OCI-LY7 (cell line): ENCODE results near the gene ARHGEF26. TPM values are rescaled to one million over a fixed set of nuclear protein-coding genes. Genes with fewer than 3 reads are reported as not detected.

ENCODE experiments used
- BruUV-seq: library from RNA; stranded (reverse); fragments of 400-500 nt; replicated peaks from 2 replicates; lab custom pipeline; 2021; lab: Mats Ljungman, UMichigan
- CTCF ChIA-PET: fragments of 300-600 bp; sonication (Branson Sonifier 250); formaldehyde crosslinking; loops from one replicate; lab custom pipeline; 2022; ENCODE audit warnings: antibody characterized with exemption; ENCODE audit not compliant: unreplicated experiment; lab: Charles Lee
- POLR2A ChIA-PET: fragments of 300-600 bp; sonication (Branson Sonifier 250); formaldehyde crosslinking; loops from one replicate; lab custom pipeline; 2022; ENCODE audit warnings: antibody characterized with exemption; lab: Charles Lee
- DNase-seq: peaks from one replicate; pipeline ENCODE4 v3.0.0-alpha.2; 2015; ENCODE audit warnings: low spot score
- H2AFZ ChIP-seq: fragments of 200-600 bp; sonication (generic), shearing (Covaris generic); 2 replicates; pipeline ENCODE4 v1.6.1; 2014; ENCODE audit warnings: mild to moderate bottlenecking, antibody characterized with exemption, low read length, moderate library complexity
- H3K27ac ChIP-seq: fragments of 200-600 bp; sonication (generic); 2 replicates; pipeline ENCODE4 v1.5.1; 2014; ENCODE audit warnings: mixed run types, low read depth, mild to moderate bottlenecking, moderate library complexity, low read length, inconsistent platforms; ENCODE audit not compliant: poor library complexity, severe bottlenecking
- H3K36me3 ChIP-seq: fragments of 200-600 bp; sonication (generic); 2 replicates; pipeline ENCODE4 v1.6.1; 2014; ENCODE audit warnings: mild to moderate bottlenecking, antibody characterized with exemption, low read length, moderate library complexity, mixed read lengths; ENCODE audit not compliant: insufficient read depth
- H3K4me1 ChIP-seq: fragments of 200-600 bp; sonication (generic); 2 replicates; pipeline ENCODE4 v1.5.1; 2014; ENCODE audit warnings: mild to moderate bottlenecking, low read length; ENCODE audit not compliant: insufficient read depth, poor library complexity, severe bottlenecking
- H3K4me2 ChIP-seq: fragments of 200-600 bp; sonication (generic); 2 replicates; pipeline ENCODE4 v1.6.1; 2014; ENCODE audit warnings: mild to moderate bottlenecking, low read length
- H3K4me3 ChIP-seq: fragments of 200-600 bp; sonication (generic); 2 replicates; pipeline ENCODE4 v1.5.1; 2014; ENCODE audit warnings: mild to moderate bottlenecking, low read depth, low read length; ENCODE audit not compliant: poor library complexity, severe bottlenecking
- H3K79me2 ChIP-seq: fragments of 200-600 bp; sonication (generic); 2 replicates; pipeline ENCODE4 v1.6.1; 2016; ENCODE audit warnings: low read depth, mild to moderate bottlenecking, low read length, moderate library complexity, mixed read lengths; ENCODE audit not compliant: insufficient read depth
- H3K9me2 ChIP-seq: fragments of 200-600 bp; sonication (generic); 2 replicates; pipeline ENCODE4 v1.6.1; 2016; ENCODE audit warnings: mild to moderate bottlenecking, low read length, mixed read lengths; ENCODE audit not compliant: insufficient read depth
- H3K9me3 ChIP-seq: fragments of 200-600 bp; sonication (generic); 2 replicates; pipeline ENCODE4 v1.6.1; 2014; ENCODE audit warnings: mild to moderate bottlenecking, mixed run types, low read length, mixed read lengths
- H4K20me1 ChIP-seq: fragments of 200-600 bp; sonication (generic); 2 replicates; pipeline ENCODE4 v1.6.1; 2014; ENCODE audit warnings: mild to moderate bottlenecking, antibody characterized with exemption, low read length, moderate library complexity, mixed read lengths; ENCODE audit not compliant: insufficient read depth
- EZH2phosphoT487 ChIP-seq: fragments of 200-600 bp; sonication (generic); IDR thresholded peaks from 2 replicates; pipeline ENCODE4 v1.6.1; 2018; ENCODE audit warnings: low read depth, borderline replicate concordance, mild to moderate bottlenecking, mixed run types, antibody characterized with exemption, low read length, moderate library complexity, mixed read lengths
- intact Hi-C: fragments of 100-400 bp; cut with micrococcal nuclease; formaldehyde crosslinking; loops from one replicate; pipeline ENCODE4 v1.10.0; 2022; ENCODE audit not compliant: unreplicated experiment
- total RNA-seq, 2 experiments: library from RNA; depleted of rRNA in 1 of 2; stranded (reverse); fragments of >200 nt in 1 of 2; shearing (Covaris generic) in 1 of 2; gene quantifications; 2 replicates each; pipeline ENCODE4 v1.2.3, GENCODE V29; 2014 to 2022
- TF ChIP-seq, protein P1 (sequence below): fragments of 200-600 bp; sonication (generic); conservative IDR thresholded peaks from 2 replicates; pipeline ENCODE4 v1.5.1; 2014; ENCODE audit warnings: mild to moderate bottlenecking, antibody characterized with exemption, low read length, moderate library complexity, mixed read lengths

Gene ARHGEF26
- total RNA-seq, 2 experiments from 2014 or later = 0.11 to 0.35 TPM

DNA sequence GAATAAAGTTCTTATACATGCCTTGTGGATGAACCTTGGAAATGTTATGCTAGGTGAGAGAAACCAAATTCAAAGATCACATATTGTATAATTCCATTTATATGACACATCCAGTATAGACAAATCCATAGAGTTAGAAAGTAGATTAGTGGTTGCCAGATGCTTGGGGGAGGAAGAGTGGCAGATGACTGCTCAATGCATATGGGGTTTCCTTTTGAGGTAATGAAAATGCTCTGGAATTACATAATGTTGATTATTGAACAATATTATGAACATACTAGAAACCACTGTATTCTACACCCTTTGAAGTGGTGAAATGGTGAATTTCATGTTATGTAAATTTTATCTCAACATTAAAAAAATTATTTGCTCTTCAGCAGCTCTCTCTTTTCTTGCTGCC, 102.3 kb downstream of the ARHGEF26 start:
- no TSS peak for BruUV-seq
- H3K27ac ChIP-seq = no peak overlapping the region
- no peaks in the 10 kb centered on the region for H3K9me2 ChIP-seq
- H3K4me3 ChIP-seq = no peak overlapping the region
- TF ChIP-seq, protein P1, sequence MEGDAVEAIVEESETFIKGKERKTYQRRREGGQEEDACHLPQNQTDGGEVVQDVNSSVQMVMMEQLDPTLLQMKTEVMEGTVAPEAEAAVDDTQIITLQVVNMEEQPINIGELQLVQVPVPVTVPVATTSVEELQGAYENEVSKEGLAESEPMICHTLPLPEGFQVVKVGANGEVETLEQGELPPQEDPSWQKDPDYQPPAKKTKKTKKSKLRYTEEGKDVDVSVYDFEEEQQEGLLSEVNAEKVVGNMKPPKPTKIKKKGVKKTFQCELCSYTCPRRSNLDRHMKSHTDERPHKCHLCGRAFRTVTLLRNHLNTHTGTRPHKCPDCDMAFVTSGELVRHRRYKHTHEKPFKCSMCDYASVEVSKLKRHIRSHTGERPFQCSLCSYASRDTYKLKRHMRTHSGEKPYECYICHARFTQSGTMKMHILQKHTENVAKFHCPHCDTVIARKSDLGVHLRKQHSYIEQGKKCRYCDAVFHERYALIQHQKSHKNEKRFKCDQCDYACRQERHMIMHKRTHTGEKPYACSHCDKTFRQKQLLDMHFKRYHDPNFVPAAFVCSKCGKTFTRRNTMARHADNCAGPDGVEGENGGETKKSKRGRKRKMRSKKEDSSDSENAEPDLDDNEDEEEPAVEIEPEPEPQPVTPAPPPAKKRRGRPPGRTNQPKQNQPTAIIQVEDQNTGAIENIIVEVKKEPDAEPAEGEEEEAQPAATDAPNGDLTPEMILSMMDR = no peak
- TF ChIP-seq EZH2phosphoT487 = no peak
- no peaks in the 10 kb centered on the region for H3K79me2 ChIP-seq
- no peaks in the 10 kb centered on the region for H3K4me1 ChIP-seq
- no peak for DNase-seq
- H3K4me2 ChIP-seq = no peak overlapping the region
- ChIA-PET POLR2A (no interaction called here), CTCF (no interaction called here)
- no peaks in the 10 kb centered on the region for H3K9me3 ChIP-seq
- no peaks in the 10 kb centered on the region for H4K20me1 ChIP-seq
- no peaks in the 10 kb centered on the region for H3K36me3 ChIP-seq
- intact Hi-C loops = no loop called here
- H2AFZ ChIP-seq = no peak overlapping the region

DNA sequence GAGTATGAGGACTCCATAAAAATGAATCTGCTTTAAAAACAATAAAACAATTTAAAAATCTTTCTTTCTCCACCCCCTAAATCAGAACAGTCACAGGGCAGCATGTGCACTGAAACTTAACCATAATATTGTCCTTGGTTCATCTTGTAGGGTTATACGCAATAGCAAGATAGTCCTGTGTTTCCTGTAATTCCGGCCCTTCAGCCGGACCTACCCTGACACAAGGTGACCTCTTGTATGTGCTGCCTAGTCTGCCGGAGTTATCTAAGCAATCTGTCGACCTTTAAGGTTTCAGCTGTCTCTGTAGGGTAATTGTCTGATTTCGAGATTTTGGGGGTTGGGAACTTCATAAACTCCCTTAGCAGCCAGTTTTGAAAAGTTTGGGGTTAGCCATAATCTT, 103.2 kb downstream of the ARHGEF26 start:
- H2AFZ ChIP-seq = no peak overlapping the region
- H4K20me1 ChIP-seq = no peaks in the 10 kb centered on the region
- no peak for DNase-seq
- ChIA-PET CTCF (no interaction called here), POLR2A (interaction anchor here (0.8 kb wide), 1 partner anchor 319 kb away, joined by 5 read pairs; no protein-coding TSS in a partner anchor)
- H3K79me2 ChIP-seq = no peaks in the 10 kb centered on the region
- TF ChIP-seq, protein P1 = no peak
- no peak for TF ChIP-seq EZH2phosphoT487
- no TSS peak for BruUV-seq
- H3K4me3 ChIP-seq = no peak overlapping the region
- no peaks in the 10 kb centered on the region for H3K36me3 ChIP-seq
- H3K4me1 ChIP-seq = no peaks in the 10 kb centered on the region
- no peak overlapping the region for H3K4me2 ChIP-seq
- no peaks in the 10 kb centered on the region for H3K9me3 ChIP-seq
- intact Hi-C loops = no loop called here
- H3K27ac ChIP-seq = no peak overlapping the region
- no peaks in the 10 kb centered on the region for H3K9me2 ChIP-seq

DNA sequence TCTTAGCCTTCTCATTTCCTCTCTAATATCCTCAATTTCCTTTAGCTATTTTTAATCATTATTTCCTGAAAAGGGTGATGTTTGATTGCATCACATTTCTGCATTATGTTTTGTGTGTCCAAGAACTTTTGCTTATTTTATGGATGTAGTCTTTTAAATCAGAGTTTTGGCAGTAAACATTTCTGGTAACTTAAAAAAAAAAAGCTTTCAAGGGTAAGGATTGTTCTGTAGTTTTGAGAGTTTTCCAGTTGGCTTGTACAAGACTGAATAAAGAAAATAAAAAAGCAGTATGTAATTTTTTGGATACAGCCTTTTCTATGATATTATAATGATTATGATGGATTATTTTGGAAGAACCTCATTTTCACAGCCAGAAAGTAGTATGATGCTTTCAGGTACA, 103.7 kb downstream of the ARHGEF26 start:
- no peak for TF ChIP-seq EZH2phosphoT487
- TF ChIP-seq, protein P1 = no peak
- H3K27ac ChIP-seq = no peak overlapping the region
- intact Hi-C loops = no loop called here
- no peaks in the 10 kb centered on the region for H3K9me2 ChIP-seq
- H4K20me1 ChIP-seq = no peaks in the 10 kb centered on the region
- no peaks in the 10 kb centered on the region for H3K79me2 ChIP-seq
- BruUV-seq = no TSS peak
- H3K4me1 ChIP-seq = no peaks in the 10 kb centered on the region
- H3K4me3 ChIP-seq = no peak overlapping the region
- CTCF ChIA-PET = no interaction called here
- no peak overlapping the region for H2AFZ ChIP-seq
- no peaks in the 10 kb centered on the region for H3K9me3 ChIP-seq
- no peak overlapping the region for H3K4me2 ChIP-seq
- POLR2A ChIA-PET = interaction anchor here (0.8 kb wide), 1 partner anchor 319 kb away, joined by 5 read pairs; no protein-coding TSS in a partner anchor
- no peaks in the 10 kb centered on the region for H3K36me3 ChIP-seq
- DNase-seq = no peak
